IPS-11a (cell line): ENCODE measurements around the gene DENR.
A peak's percentile ranks its signal among the peaks of the same experiment; 100 is the strongest.
"Not testable (repeated sequence)": the region's sequence is repeated elsewhere in the genome, so short reads cannot be mapped to it uniquely, and the experiment has no call there.

Experiments
- H3K4me3 ChIP-seq: one replicate; pipeline ENCODE4 v1.5.1; 2013; ENCODE audit warnings: low read depth, low read length, control low read depth

DENR gene, protein sequence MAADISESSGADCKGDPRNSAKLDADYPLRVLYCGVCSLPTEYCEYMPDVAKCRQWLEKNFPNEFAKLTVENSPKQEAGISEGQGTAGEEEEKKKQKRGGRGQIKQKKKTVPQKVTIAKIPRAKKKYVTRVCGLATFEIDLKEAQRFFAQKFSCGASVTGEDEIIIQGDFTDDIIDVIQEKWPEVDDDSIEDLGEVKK

DNA sequence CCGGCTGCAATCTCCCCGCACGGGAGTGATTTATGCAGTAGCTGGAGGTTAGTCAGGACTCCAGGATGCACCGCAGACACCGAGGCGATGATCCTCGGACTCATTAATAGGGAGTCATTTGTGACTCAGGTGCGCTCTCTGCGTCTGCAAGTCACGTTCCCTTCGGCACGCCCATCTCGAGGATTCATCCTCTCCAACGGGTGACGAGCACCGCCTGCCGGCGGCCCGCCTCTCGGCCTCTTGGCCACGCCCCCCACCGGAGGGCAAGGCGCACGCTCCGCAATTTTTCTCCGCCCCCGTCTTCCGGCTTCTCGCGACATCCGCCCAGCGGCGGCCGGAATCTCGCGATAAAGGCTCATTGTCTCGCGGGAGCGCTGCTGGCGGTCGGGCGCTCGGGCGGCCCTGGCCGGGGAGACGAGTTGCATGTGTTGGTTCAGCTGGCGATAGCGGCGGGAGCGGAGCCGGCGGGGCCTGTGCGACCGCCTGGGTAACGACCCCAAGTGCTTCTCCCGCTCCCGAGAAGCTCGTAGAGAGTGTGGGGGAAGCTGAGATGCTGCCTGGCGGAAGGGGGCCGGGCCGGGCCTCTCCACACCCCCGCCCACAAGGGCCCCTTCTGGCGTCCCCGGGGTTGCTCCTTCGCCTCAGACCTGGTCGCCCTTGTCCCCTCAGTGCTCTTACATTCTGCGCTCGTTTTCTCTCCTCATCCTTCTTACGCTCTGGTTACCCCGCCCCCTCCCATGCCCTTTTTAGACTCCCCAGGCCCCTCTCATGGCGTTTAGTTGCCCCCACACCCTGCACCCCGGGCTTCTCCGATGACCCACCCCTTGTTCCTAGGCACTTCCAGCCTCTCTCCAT, at the start of gene DENR:
Gene DENR, plus strand, starts transcription at position 361 of the 855 bp plus-strand sequence. CDS start 878 bp downstream, outside the sequence.
- peak within 1 kb of the TSS; percentile 80 for H3K4me3 ChIP-seq

DNA sequence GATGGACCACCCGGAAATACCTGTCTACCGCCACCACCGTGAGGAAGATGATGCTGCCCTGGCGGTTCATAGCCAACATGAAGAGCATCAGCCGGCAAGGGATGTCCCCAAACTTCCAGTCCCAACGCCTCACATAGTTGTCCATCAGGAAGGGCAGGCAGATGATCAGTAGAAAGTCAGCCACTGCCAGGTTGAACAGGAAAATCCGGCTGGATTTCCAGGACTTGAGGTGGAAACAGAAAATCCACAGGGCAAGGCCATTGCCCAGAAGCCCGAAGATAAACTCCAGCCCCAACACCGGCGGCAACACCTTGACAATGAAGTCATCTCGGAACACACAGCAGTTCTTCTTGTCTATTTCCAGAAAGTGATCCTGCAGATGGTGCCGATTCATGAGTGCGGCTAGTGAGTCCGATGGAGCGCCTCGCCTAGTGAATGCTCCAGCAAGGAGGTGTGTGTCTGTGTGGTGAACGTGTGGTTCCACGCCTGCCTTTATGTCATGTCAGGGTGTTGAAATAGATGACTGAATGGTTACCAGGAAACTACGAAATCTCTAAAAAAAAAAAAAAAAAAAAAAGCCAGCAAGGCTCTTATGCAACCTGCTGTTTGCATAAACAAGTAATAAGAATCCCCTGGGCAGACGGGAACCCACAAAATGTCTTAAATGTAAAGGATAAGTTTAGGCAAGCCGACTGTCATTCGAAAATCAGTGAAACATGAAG, 49.6 kb upstream of the DENR start, which contains the start of gene HCAR2:
Gene HCAR2, minus strand, starts transcription at position 468 of the 722 bp plus-strand sequence. Its CDS starts 74 bp downstream, at position 394.
- H3K4me3 ChIP-seq = not testable (repeated sequence)

DNA sequence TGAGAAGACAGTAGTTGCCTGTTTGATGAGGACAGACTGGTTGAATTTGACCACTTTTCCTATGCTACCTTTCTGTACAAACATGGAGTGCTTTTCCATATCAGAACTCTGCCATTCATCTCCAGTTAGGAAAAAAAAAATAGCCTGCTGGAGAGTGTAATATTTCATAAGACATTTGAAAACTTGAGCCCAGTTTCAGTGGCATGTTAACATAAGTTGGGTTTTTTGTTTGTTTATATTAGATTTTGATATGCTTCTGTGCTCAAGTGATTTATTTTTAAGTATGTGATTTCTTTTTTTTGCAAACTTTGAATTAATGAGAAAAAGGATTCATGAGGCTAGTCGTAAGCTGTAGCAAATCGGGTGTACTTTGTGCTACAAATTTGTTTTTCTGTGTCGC, 48.8 kb upstream of the DENR start:
- H3K4me3 ChIP-seq = not testable (repeated sequence)

DNA sequence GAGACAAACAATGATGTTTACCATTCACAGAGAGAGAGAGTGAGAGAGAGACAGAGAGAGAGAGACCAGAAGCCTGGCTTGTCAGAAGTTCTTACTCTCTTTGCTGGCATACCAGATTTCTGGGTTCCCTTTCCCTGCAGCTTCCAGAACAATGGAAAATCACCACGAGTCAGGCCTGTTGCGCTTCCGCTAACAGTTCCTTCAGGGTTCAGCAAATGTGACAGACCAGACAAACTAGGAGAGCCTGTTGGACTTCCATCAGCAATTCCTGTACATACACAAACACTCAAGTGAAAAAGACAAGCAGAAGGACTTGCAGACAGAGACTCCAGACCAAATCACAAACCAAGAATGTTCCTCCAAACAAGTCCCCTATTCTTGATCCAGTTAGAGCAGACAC, 43.3 kb upstream of the DENR start:
- H3K4me3 ChIP-seq = not testable (repeated sequence)

DNA sequence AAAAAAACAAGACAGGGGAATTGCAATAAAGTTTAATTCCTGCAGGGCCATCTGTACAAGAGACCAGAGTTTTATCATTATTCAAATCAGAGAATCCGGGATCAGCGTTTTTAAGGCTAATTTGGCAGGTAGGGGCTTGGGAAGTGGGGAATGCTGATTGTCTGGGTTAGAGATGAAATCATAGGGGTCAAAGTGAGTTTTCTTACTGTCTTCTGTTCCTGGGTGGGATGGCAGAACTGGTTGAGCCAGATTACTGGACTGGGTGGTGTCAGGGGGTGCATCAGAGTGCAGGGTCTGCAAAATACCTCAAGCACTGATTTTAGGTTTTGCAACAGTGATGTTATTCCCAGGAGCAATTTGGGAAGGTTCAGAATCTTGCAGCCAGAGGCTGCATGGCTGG, 42.3 kb upstream of the DENR start:
- not testable (repeated sequence) for H3K4me3 ChIP-seq

DNA sequence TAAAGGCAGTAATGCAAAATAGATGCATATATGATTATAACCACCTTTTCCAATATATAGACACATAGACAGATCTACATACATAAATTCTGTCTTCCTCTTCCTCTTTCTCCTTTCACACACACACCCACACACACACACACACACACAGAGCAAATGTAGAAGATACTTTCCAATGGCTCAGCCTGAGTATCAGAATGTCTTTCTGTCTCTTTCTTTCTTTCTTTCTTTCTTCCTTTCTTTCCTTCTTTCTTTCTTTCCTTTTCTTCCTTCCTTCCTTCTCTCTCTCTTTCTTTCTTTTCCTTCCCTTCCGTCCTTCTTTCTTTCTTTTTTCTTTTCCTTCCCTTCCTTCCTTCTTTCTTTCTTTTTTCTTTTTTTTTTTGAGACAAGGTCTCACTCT, 41.4 kb upstream of the DENR start:
- not testable (repeated sequence) for H3K4me3 ChIP-seq

DNA sequence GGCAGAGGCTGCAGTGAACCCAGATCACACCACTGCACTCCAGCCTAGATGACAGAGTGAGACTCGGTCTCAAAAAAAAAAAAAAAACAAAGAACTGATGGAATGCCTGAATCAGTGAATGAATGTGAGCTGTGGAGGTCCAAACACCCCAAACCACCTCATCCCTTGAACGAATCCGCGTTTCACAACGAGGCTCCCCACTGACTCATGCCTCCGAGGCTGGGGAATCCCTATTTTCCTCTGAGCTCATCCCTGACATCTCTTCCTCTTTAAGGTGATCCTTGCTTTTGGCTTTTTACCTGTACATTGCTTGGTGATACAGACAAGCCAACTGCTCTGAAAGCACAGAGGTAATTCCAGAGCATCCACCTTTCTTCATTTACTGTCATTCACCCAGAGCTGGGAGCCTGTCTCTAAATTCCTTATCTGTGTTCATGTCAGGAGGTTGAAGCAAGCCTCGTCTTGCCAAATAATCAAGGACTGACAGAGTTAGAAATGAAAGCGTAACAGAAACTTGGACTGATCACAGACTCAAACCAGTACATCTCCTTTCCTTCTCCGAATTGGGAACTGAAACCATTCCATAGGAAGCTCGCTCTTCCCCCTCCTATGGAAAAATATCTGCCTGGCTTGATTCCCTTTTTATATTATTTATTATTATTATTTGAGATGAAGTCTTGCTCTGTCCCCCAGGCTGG, 39.0 kb upstream of the DENR start:
- not testable (repeated sequence) for H3K4me3 ChIP-seq

DNA sequence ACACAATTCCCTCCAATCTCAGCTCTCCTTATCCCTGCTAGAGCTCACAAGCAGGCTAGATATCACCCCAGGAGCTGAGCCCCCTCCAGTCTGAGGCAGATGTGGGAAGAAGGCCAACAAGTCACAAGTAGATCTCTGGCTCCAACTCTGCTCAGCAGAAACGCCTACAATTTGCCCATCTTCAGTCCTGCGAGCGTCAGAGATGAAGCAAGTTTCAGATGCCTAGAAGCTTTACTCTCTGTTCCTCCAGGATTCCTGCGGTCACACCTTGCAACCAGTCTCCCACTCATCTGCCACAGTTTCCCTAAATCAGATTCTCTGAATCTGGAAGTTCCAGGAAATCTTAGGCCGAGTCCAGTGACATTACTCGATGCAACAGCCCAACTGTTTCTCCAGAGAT, 37.4 kb upstream of the DENR start:
- H3K4me3 ChIP-seq = not testable (repeated sequence)

DNA sequence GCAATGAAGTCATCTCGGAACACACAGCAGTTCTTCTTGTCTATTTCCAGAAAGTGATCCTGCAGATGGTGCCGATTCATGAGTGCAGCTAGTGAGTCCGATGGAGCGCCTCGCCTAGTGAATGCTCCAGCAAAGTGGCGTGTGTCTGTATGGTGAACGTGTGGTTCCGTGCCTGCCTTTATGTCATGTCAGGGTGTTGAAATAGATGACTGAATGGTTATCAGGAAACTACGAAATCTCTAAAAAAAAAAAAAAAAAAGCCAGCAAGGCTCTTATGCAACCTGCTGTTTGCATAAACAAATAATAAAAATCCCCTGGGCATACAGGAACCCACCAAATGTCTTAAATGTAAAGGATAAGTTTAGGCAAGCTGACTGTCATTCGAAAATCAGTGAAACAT, 36.0 kb upstream of the DENR start, which contains the start of gene HCAR3:
Gene HCAR3, minus strand, starts transcription at position 154 of the 400 bp plus-strand sequence. Its CDS starts 74 bp downstream, at position 80.
- H3K4me3 ChIP-seq = not testable (repeated sequence)

DNA sequence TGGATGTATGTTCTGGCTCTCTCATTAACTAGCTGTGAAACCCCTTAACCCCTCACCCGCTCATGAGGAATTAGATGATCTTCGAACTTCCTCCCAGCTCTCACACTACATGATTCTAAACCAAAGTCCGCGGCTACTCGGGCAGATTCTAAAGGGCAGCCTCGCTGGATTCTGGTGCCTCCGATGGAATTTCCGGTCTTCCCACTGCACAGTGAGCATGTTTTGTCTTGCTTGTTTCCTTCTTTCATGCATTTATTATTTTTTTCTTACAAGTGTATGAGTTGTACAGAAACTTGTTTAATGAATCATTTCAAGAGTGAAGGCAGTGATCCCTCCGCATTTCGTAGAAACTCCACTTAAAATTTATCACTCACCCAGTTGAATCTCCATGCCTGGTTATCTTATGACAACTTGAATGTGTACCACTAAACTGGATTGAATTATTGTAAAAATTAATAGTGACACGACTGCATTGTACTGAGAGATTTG, 31.5 kb upstream of the DENR start:
- H3K4me3 ChIP-seq = no peak overlapping the region

DNA sequence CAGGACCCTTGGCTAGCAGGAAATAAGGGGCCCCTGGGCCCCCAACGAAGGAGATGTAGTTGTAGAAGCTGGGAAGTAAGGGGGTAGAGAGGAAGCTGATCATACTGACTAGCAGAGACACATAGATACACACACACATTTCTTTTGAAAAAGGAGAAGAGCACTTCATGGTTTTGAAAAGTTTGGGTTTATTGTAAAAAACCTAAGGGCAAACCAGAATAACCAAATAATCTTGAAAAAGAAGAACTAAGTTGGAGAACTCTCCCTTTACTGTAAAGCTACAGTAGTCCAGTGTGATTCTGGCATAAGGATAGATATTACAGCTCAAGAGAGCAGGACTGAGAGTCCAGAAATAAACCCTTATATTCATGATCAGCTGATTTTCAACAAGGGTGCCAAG, 30.2 kb upstream of the DENR start:
- H3K4me3 ChIP-seq = no peak overlapping the region

DNA sequence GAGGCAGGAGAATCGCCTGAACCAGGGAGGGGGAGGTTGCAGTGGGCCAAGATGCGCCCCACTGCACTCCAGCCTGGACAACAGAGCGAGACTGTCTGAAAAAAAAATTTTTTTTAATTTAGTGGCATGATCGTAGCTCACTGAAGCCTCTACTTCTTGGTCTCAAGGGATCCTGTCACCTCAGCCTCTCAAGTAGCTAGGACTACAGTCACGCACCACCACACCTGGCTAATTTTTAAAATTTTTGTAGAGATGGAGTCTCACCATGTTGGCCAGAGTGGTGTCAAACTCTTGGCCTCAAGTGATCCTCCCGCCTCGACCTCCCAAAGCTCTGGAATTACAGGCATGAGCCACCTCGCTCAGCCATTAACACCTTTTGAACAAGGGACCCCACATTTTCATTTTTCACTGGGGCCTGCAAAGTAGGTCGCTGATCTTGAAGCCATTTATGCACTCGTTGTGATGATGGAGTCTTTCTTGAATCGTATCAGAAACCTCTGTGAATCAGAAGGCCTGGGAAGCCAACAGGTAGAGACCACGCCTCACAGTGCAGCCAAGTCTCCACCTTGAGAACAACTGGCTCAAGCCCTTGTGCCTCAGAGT, 27.9 kb upstream of the DENR start:
- no peak overlapping the region for H3K4me3 ChIP-seq

DNA sequence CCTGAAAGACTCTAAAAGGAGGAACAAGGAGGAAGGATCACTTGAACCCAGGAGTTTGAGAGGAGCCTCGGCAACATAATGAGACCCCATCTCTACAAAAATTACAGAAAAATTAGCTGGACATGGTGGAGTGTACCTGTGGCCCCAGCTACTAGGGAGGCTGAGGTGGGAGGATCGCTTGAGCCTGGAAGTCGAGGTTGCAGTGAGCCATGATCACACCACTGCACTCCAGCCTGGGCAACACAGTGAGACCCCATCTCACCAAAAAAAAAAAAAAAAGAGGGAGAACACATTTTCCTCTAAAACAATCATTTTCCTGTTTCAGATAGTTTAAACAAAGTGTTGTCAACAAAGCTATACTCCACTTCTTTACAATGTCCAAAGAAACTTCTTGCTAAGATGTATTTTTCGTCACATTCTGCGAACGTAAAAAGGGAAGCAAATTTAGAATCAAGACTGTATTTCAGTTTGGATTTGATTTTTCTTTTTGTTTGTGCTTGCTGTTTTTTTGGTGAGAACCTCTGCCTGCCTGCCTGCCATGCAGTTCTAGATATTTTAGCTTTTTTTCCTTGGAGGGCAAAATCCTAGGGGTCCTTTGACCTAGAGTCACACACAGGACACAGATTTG, 27.1 kb upstream of the DENR start:
- H3K4me3 ChIP-seq = no peak overlapping the region

DNA sequence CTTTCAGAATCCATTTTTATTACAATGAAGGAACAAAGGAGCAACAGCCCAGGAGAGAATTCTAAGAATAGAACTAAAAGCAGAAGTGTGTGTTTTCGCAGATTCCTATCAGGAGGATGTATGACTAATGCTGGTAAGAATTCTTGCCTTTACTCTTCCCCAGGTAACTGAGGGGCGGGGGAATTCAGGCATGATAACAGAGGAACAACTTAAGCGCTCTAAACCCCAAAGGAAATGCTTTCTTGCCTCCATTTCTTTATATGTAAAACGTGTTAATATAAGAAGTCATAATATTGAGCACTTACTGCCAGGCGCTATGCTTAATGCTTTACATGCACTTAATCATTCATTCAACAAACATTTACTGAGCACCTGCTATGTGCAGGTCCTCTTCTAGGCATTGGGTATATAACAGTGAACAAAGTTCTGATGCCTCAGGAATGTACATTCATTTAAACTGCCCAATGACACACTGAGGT, 26.5 kb upstream of the DENR start:
- no peak overlapping the region for H3K4me3 ChIP-seq

DNA sequence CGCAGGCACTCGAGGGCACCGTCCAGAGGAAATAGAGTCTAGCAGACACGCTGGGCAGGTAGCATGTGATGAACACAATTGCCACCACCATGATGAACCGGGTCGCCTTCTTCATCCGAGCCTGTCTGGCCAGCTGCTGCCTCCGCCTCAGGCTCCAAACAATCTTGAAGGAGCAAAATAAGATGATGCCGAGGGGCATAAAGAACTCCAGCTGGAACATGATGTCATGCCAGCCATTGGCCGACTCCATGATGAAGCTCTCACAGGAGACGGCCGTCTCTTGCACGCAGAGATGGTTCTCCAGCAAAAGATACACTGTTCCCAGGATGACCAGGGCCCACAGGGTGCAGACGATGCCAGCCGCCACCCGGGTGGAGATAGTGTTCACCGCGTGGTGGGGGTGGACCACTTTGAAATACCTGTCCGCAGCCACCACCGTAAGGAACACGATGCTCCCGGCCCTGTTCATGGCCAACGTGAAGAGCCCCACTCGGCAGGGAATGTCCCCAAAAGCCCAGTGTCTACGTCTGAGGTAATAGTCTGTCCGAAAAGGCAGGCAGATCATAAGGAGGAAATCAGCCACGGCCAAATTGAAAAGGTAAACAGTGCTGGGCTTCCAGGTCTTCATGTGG, 22.9 kb upstream of the DENR start:
- no peak overlapping the region for H3K4me3 ChIP-seq

DNA sequence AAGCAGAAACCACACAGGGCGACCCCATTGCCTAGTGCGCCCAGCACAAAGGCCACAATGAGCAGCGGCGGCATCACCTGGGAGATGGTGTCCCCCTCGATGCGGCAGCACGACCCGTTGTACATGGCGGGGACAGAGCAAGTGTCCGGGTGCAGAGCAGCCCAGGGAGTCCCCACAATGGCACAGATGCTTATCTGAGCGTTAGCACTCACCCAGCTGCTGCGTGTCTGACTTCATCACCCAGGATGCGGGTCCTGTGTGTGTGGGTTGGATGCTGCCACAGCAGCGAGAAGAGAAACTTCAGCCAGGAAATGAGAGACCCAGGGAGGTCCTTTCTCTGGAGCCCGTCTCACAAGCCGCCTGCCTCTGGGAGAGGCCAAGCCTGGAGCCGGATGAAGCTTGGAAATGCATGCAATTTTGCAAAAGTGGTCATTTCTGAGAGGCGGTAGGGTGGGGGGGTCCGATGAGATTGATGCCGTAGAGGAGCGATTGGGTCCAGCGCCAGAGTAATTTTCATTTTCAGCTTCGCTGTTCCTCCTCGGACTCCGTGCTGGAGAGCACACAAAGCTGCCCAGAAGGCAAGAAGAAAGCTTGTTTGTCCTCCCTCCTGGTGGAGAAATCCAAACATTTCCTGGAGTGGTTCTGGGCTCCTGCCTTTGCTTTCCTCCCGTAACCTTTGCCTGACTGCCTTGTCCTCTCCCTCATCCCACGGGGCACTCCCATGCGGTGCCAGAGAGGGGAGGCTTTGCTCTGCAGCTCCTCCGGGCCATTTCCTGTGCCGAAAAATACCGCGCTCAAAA, 22.2 kb upstream of the DENR start, which contains the start of gene HCAR1:
Gene HCAR1, minus strand, starts transcription at position 630 of the 800 bp plus-strand sequence. Its CDS starts 505 bp downstream, at position 125.
- no peak within 1 kb of the TSS for H3K4me3 ChIP-seq

DNA sequence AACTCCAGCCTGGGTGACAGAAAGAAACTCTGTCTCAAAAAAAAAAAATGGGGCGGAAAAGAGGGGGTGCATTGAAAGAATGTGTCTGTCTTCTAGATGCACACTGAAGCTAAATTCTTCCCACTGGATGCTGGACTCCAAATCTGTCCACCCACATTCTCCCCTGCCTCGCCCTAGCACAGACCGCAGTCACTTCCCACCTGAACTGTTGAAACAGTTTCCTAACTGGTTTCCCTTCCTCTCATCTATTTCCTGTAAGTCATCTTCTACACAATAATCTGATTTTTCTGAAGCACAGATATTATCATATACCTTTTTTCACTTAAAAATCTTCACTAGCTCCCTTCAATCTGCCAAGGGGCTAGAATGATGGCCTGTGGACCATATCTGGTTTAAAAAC, 20.5 kb upstream of the DENR start:
- no peak overlapping the region for H3K4me3 ChIP-seq

DNA sequence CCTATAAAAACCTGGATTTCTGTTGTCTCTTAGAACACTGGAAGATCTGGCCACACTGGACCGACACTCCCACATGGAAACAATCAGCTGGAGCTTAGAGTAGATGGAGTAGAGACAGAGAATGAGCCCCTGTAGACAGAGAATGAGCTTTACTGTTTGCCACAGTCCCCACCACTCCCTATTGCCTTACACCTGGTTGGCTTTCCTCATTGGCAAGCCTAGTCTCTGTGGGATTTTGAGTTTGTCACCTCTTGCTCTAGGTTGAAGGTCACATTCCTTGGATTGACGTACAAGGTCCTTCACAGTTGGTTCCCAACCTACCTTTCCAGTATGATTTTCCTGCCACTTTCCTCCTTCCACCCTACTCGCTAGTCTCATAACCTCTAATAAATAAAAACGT, 20.0 kb upstream of the DENR start:
- no peak overlapping the region for H3K4me3 ChIP-seq
